ENCODE measurements around the gene TRIM68. TPM values are rescaled to one million over a fixed set of nuclear protein-coding genes. Genes with fewer than 3 reads are reported as not detected.

The TRIM68 gene
- total RNA-seq, 1 experiment from 2014 or later, result 8.2 TPM

DNA sequence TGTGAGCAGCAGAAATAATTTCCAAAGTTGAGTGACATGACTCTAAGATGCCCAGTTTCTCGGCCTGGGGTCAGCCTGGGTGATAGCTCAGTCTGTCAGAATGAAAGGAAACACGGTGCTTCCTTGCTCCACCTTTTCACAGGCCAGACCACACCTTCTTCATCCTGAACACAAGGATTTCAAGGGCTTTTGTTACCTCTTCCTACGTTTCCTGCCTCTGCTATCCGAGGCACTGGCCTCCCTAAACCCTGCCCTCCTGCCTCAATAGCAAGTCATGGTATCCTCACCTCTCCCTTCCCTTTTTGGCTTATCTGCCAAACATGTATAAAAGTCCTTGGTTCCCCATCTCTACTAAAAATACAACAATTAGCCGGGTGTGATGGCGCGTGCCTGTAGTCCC is 34.0 kb upstream of the TRIM68 start (continued):
- TF ChIP-seq, protein P1, sequence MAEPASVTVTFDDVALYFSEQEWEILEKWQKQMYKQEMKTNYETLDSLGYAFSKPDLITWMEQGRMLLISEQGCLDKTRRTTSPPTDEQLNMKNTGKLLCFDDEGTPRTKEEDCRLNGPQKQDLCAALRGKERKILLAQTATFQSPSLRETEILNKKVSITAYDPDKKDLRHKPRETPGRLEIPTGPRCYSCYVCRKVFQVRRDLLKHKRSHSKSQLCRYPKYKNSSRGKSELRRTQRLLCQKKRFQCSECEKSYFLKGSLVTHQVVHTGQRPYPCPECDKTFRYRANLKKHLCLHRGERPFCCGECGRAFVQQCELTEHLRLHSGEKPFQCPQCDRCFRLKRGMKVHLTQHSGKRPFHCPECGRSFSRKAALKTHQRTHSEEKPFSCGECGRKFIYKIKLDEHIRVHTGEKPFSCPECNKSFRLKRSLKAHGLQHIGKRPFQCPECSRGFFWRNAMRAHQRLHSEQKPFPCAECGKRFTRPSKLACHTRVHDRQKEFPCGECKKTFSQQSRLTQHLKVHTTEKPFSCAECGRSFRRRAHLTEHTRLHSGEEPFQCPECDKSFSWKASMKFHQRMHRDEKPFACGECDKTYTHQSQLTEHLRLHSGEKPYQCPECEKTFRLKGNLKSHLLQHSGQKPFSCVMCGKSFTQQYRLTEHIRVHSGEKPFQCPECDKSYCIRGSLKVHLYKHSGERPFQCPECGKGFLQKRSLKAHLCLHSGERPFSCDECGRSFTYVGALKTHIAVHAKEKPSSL (CRISPR knock-in tag; conservative IDR thresholded peaks at IDR 0.05), result no peak
- TF ChIP-seq CREB1 (CRISPR knock-in tag; IDR thresholded peaks at IDR 0.05) (no peak), ZNF423 (CRISPR knock-in tag; IDR thresholded peaks at IDR 0.05) (no peak), ATF6 (CRISPR knock-in tag; IDR thresholded peaks at IDR 0.05) (no peak), GABPB1 (CRISPR knock-in tag; IDR thresholded peaks at IDR 0.05) (no peak), SP1 (CRISPR knock-in tag; conservative IDR thresholded peaks at IDR 0.05) (no peak), MLX (CRISPR knock-in tag; IDR thresholded peaks at IDR 0.05) (no peak), SOX15 (CRISPR knock-in tag; IDR thresholded peaks at IDR 0.05) (no peak)

DNA sequence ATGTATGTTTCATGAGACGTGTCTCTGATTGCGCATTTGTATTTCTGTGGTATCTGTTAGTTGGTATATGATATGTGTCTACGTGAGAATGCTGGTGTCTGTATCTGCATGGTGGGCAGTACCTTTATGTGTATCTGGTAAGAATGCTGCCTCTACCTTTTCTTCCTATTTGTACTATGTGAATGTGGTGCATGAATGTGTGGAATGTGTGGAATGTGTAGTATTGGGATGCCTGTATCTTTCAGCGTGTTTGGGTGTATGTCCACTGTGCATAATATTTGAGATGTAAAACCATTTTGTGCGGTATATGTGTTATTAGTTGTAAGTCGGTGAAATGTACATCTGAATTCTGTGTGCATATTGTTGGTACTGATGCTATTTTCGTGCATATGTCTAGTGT is 33.5 kb upstream of the TRIM68 start:
- POLR2A ChIA-PET, result no interaction called here
- Mint-ChIP-seq H3K4me1 (peaks cover 13% of the 10 kb centered on the region), H3K27ac (no peak overlapping the region), H3K36me3 (no peaks in the 10 kb centered on the region), H3K4me3 (no peak overlapping the region), H3K9me3 (peaks cover 8% of the 10 kb centered on the region; the same call in 1 of the 2 replicates), H3K27me3 (ENCODE audit: low read depth) (peaks cover 3% of the 10 kb centered on the region; the same call in 1 of the 2 replicates)
- CTCF ChIA-PET, result interaction anchor here (1.4 kb wide), 1 partner anchor 15 kb away, joined by 3 read pairs; no protein-coding TSS in a partner anchor
- DNase-seq (ENCODE audit: low spot score) (no peak), ATAC-seq (no peak)
- TF ChIP-seq RELA (CRISPR knock-in tag; IDR thresholded peaks at IDR 0.05; ENCODE audit: borderline replicate concordance) (no peak), ZNF138 (CRISPR knock-in tag; conservative IDR thresholded peaks at IDR 0.05) (no peak), CREB1 (CRISPR knock-in tag; IDR thresholded peaks at IDR 0.05) (no peak), CBFB (CRISPR knock-in tag; IDR thresholded peaks at IDR 0.05; ENCODE audit: low read depth) (no peak), STAT6 (CRISPR knock-in tag; conservative IDR thresholded peaks at IDR 0.05; ENCODE audit: low read depth) (no peak), TCF7 (CRISPR knock-in tag; IDR thresholded peaks at IDR 0.05; ENCODE audit: low read depth) (no peak), ZNF121 (CRISPR knock-in tag; IDR thresholded peaks at IDR 0.05) (no peak), ZSCAN18 (CRISPR knock-in tag; IDR thresholded peaks at IDR 0.05) (no peak), ZNF219 (CRISPR knock-in tag; IDR thresholded peaks at IDR 0.05; ENCODE audit: borderline replicate concordance) (no peak), ZNF532 (CRISPR knock-in tag; IDR thresholded peaks at IDR 0.05; ENCODE audit: borderline replicate concordance) (no peak)
- TF ChIP-seq, protein P2, sequence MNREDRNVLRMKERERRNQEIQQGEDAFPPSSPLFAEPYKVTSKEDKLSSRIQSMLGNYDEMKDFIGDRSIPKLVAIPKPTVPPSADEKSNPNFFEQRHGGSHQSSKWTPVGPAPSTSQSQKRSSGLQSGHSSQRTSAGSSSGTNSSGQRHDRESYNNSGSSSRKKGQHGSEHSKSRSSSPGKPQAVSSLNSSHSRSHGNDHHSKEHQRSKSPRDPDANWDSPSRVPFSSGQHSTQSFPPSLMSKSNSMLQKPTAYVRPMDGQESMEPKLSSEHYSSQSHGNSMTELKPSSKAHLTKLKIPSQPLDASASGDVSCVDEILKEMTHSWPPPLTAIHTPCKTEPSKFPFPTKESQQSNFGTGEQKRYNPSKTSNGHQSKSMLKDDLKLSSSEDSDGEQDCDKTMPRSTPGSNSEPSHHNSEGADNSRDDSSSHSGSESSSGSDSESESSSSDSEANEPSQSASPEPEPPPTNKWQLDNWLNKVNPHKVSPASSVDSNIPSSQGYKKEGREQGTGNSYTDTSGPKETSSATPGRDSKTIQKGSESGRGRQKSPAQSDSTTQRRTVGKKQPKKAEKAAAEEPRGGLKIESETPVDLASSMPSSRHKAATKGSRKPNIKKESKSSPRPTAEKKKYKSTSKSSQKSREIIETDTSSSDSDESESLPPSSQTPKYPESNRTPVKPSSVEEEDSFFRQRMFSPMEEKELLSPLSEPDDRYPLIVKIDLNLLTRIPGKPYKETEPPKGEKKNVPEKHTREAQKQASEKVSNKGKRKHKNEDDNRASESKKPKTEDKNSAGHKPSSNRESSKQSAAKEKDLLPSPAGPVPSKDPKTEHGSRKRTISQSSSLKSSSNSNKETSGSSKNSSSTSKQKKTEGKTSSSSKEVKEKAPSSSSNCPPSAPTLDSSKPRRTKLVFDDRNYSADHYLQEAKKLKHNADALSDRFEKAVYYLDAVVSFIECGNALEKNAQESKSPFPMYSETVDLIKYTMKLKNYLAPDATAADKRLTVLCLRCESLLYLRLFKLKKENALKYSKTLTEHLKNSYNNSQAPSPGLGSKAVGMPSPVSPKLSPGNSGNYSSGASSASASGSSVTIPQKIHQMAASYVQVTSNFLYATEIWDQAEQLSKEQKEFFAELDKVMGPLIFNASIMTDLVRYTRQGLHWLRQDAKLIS (CRISPR knock-in tag; IDR thresholded peaks at IDR 0.05; ENCODE audit: borderline replicate concordance), result no peak

Measured in WTC11 (cell line).